ENCODE measurements around the gene FBXO5. TPM values are rescaled to one million over a fixed set of nuclear protein-coding genes. Genes with fewer than 3 reads are reported as not detected.
A peak's percentile ranks its signal among the peaks of the same experiment; 100 is the strongest.

The FBXO5 gene
- total and polyA plus RNA-seq, 4 donors, result 1.8 to 10.5 (median 3.5) TPM

DNA sequence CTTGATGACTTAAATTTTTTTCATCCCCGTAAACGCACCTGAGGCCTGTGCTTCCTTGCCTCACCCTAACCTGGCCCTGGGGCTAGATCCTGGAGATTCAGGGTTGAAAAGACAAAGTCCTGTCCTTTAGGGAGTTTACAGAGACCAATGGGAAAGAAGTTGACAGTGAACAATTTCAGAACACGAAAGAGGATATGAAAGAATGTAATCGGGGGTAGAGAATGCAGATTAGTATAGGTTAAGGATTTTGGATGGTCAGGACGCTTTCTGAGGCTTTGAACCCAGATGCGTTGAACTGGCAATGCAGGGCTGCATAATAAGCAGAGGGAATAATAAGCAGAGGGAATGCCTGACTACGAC, 1.7 kb upstream of the FBXO5 start:
- H3K9ac ChIP-seq (ENCODE audit: insufficient read depth in 1 of 2, low read length in 2 of 2), result peak overlapping the region; percentile 51 to 91
- peak overlapping the region; percentile 83 to 86 for H3K27ac ChIP-seq (ENCODE audit: low read depth in 1 of 2, low read length in 1 of 2)
- no peak overlapping the region for H3K4me3 ChIP-seq
- H3K36me3 ChIP-seq (ENCODE audit: control insufficient read depth in 4 of 4, insufficient read depth in 4 of 4, low read length in 4 of 4), result peaks cover 0 to 2% (median 0%) of the 10 kb centered on the region in 4 donors
- WGBS, 2 donors, result 10 to 12% methylated on average over 7 of the region's 7 CpGs
- no peaks in the 10 kb centered on the region for H3K9me3 ChIP-seq (ENCODE audit: control insufficient read depth in 4 of 4, insufficient read depth in 3 of 4, low read length in 3 of 4)
- DNase-seq (peak in 2 of 3 donors; percentile 16 to 33), ATAC-seq (ENCODE audit: insufficient read depth, low FRiP score) (no peak)
- no peaks in the 10 kb centered on the region for H3K27me3 ChIP-seq (ENCODE audit: control insufficient read depth in 3 of 3, insufficient read depth in 3 of 3, low read length in 2 of 3)
- H3K4me1 ChIP-seq (ENCODE audit: control insufficient read depth in 5 of 5, insufficient read depth in 5 of 5, low read length in 5 of 5), result peaks cover 8 to 29% (median 14%) of the 10 kb centered on the region in 5 donors
- TF ChIP-seq, protein P1, sequence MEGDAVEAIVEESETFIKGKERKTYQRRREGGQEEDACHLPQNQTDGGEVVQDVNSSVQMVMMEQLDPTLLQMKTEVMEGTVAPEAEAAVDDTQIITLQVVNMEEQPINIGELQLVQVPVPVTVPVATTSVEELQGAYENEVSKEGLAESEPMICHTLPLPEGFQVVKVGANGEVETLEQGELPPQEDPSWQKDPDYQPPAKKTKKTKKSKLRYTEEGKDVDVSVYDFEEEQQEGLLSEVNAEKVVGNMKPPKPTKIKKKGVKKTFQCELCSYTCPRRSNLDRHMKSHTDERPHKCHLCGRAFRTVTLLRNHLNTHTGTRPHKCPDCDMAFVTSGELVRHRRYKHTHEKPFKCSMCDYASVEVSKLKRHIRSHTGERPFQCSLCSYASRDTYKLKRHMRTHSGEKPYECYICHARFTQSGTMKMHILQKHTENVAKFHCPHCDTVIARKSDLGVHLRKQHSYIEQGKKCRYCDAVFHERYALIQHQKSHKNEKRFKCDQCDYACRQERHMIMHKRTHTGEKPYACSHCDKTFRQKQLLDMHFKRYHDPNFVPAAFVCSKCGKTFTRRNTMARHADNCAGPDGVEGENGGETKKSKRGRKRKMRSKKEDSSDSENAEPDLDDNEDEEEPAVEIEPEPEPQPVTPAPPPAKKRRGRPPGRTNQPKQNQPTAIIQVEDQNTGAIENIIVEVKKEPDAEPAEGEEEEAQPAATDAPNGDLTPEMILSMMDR (IDR thresholded peaks at IDR 0.05; ENCODE audit: control extremely low read depth, extremely low read depth), result no peak

DNA sequence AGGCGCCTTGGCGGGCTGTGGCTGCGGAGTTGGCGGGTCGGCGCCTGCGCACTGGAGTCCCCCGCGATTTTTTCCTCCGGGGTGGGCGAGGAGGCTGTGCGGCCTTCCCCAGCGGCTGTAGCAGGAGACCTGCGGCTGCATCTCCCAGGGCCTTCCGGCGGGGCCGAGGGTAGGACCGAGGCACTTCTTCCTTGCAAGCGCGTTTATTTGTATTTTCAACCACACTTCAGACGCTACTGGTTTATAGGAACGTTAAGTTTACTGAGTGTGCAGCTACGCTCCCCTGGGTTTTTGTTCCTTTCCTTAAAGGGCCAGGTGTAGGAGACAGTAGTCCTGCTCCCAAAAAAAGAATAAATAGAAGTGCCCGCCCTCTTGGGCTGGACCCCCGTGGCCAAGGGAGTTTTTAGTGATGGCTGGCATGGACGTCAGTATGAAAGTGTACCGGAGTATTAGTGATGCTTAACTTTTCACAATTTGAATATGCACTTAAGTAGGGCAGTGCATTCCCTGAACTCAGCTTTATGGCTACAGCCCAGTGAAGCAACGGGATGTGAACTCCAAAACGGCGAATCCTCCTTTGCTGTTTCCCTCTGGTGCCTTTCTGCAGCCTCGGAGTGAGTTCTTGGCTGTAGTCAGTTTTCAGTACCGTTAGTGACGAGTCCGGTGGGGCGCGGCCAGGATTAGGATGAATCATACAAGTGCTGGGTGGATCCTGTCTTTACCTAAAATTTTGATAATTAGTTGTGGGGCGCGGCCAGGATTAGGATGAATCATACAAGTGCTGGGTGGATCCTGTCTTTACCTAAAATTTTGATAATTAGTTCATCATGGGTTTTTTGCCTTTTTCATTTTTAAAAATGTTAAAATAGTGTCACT, 1.0 kb upstream of the FBXO5 start:
- 0% methylated on average over 38 of the region's 38 CpGs for WGBS, 2 donors

DNA sequence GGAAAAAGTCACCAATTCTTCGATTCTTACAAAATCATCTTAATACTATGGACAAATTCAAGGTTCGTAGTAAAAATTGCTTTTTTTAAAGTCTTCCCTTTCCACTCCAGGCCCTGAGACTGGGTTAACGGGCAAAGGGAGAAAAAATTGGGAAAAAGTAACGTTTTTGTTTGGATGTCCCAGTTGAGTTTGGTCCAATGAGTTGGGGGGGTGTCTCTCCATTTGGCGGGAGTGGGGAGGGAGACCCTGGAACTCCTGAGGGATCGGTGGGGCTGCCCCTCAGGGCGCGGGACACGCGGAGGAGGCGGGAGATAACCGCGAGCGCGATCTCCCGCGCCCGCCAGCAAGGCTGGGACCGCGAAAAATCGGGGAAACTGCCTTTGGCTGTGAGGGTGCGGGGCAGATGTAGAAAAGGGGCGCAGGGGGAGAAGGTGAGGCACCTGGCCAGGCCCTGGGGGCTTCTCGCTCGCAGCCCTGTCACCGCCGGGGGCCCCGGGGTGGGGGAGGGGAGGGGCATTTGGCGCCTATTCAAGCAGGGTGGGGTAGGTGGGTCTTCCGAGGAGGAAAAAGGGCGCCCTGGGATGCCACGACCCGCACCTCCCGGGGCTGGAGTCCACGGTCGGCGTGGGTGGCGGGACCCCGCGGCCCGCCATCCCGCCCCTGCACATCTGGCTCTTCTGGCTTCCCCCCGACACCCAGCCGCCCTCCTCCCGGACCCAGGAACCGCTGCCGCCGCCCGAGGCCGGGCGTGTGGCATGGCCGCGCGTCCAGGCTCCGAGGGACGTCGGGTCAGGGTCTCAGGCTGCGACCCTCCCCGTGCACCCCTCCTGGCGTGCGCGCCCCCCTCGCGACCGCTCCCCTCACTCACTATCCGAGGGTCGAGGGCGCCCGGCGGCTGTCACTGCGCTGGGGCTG, 595 bp downstream of the FBXO5 start:
- H3K27me3 ChIP-seq (ENCODE audit: control insufficient read depth in 3 of 3, insufficient read depth in 3 of 3, low read length in 2 of 3), result no peaks in the 10 kb centered on the region
- WGBS, 2 donors, result 3 to 7% methylated on average over 58 to 71 of the region's 71 CpGs
- H3K9me3 ChIP-seq (ENCODE audit: control insufficient read depth in 4 of 4, insufficient read depth in 3 of 4, low read length in 3 of 4), result no peaks in the 10 kb centered on the region
- H3K4me1 ChIP-seq (ENCODE audit: control insufficient read depth in 5 of 5, insufficient read depth in 5 of 5, low read length in 5 of 5), result peaks cover 8 to 29% (median 15%) of the 10 kb centered on the region in 5 donors
- peaks cover 0 to 5% (median 2%) of the 10 kb centered on the region in 4 donors for H3K36me3 ChIP-seq (ENCODE audit: control insufficient read depth in 4 of 4, insufficient read depth in 4 of 4, low read length in 4 of 4)
- peak overlapping the region; percentile 7 to 26 for H3K9ac ChIP-seq (ENCODE audit: insufficient read depth in 1 of 2, low read length in 2 of 2)
- H3K27ac ChIP-seq (ENCODE audit: low read depth in 1 of 2, low read length in 1 of 2), result no peak overlapping the region
- TF ChIP-seq, protein P1 (IDR thresholded peaks at IDR 0.05; ENCODE audit: control extremely low read depth, extremely low read depth), result no peak
- peak overlapping the region; percentile 78 for H3K4me3 ChIP-seq
- DNase-seq (peak; percentile 18 to 25 (median 22)), ATAC-seq (ENCODE audit: insufficient read depth, low FRiP score) (no peak)

More for the DNA sequence above, 1.0 kb upstream of the FBXO5 start:
- Histone ChIP-seq H3K27ac (ENCODE audit: low read depth in 1 of 2, low read length in 1 of 2) (peak overlapping the region; percentile 83 to 96), H3K9ac (ENCODE audit: insufficient read depth in 1 of 2, low read length in 2 of 2) (peak overlapping the region; percentile 74 to 91), H3K27me3 (ENCODE audit: control insufficient read depth in 3 of 3, insufficient read depth in 3 of 3, low read length in 2 of 3) (no peaks in the 10 kb centered on the region), H3K36me3 (ENCODE audit: control insufficient read depth in 4 of 4, insufficient read depth in 4 of 4, low read length in 4 of 4) (peaks cover 0 to 2% (median 0%) of the 10 kb centered on the region in 4 donors), H3K4me1 (ENCODE audit: control insufficient read depth in 5 of 5, insufficient read depth in 5 of 5, low read length in 5 of 5) (peaks cover 8 to 29% (median 15%) of the 10 kb centered on the region in 5 donors), H3K4me3 (peak overlapping the region; percentile 75), H3K9me3 (ENCODE audit: control insufficient read depth in 4 of 4, insufficient read depth in 3 of 4, low read length in 3 of 4) (no peaks in the 10 kb centered on the region)
- no peak for ATAC-seq (ENCODE audit: insufficient read depth, low FRiP score)
- TF ChIP-seq, protein P1 (IDR thresholded peaks at IDR 0.05; ENCODE audit: control extremely low read depth, extremely low read depth), result no peak
- peak; percentile 61 to 80 (median 75) for DNase-seq

Data from lung (tissue), 12 donors.